Osteoblast (primary cell): ENCODE data around the gene PALM. TPM values are rescaled to one million over a fixed set of nuclear protein-coding genes. Genes with fewer than 3 reads are reported as not detected.

Source experiments
- DNase-seq: peaks from one replicate; pipeline ENCODE4 v3.0.0; 2011; ENCODE audit warnings: low spot score, mixed read lengths; ENCODE audit not compliant: insufficient read length; ENCODE audit errors: missing footprints
- H2AFZ ChIP-seq: 2 replicates; pipeline ENCODE4 v1.6.0; 2011; ENCODE audit warnings: mild to moderate bottlenecking, low read length
- H3K27ac ChIP-seq: 2 replicates; pipeline ENCODE4 v1.5.1; 2011; ENCODE audit warnings: mild to moderate bottlenecking, low read depth, low read length, moderate library complexity
- H3K27me3 ChIP-seq: 2 replicates; pipeline ENCODE4 v1.6.0; 2012; ENCODE audit warnings: mild to moderate bottlenecking, control low read depth, inconsistent platforms, low read length, moderate library complexity; ENCODE audit not compliant: insufficient read depth
- H3K36me3 ChIP-seq: 2 replicates; pipeline ENCODE4 v1.5.1; 2011; ENCODE audit warnings: mild to moderate bottlenecking, low read length, control low read depth, moderate library complexity; ENCODE audit not compliant: insufficient read depth
- H3K4me1 ChIP-seq: 2 replicates; pipeline ENCODE4 v1.5.1; 2011; ENCODE audit warnings: mild to moderate bottlenecking, low read length, control low read depth, moderate library complexity; ENCODE audit not compliant: insufficient read depth
- H3K4me2 ChIP-seq: 2 replicates; pipeline ENCODE4 v1.6.0; 2011; ENCODE audit warnings: mild to moderate bottlenecking, low read length; ENCODE audit not compliant: insufficient read depth
- H3K4me3 ChIP-seq: fragments of 200-600 bp; sonication (generic); 3 replicates; pipeline ENCODE4 v1.5.1; 2012; ENCODE audit warnings: mild to moderate bottlenecking, low read length, inconsistent platforms; ENCODE audit not compliant: insufficient read depth
- H3K79me2 ChIP-seq: 2 replicates; pipeline ENCODE4 v1.6.0; 2012; ENCODE audit warnings: mild to moderate bottlenecking, low read length, control low read depth, inconsistent platforms; ENCODE audit not compliant: insufficient read depth
- H3K9me3 ChIP-seq: 2 replicates; pipeline ENCODE4 v1.5.1; 2011; ENCODE audit warnings: low read depth, low read length, control low read depth
- H4K20me1 ChIP-seq: 2 replicates; pipeline ENCODE4 v1.6.0; 2012; ENCODE audit warnings: mild to moderate bottlenecking, low read length, control low read depth; ENCODE audit not compliant: insufficient read depth
- CTCF ChIP-seq: IDR thresholded peaks from 2 replicates; pipeline ENCODE4 v1.5.1; 2011; ENCODE audit warnings: mild to moderate bottlenecking, low read depth, low read length, moderate library complexity; ENCODE audit errors: extremely low read depth
- total RNA-seq: library from RNA; depleted of rRNA; stranded (reverse); fragments of >200 nt; gene quantifications from 2 replicates; pipeline ENCODE4 v1.2.3, GENCODE V29; 2012

PALM gene
- total RNA-seq, 1 donor: 10.5 TPM

- no peak overlapping the region for H3K27ac ChIP-seq
- no peak overlapping the region for H3K4me2 ChIP-seq
- H3K9me3 ChIP-seq: no peaks in the 10 kb centered on the region
- H3K4me1 ChIP-seq: no peaks in the 10 kb centered on the region
- TF ChIP-seq CTCF: no peak
- H3K79me2 ChIP-seq: no peaks in the 10 kb centered on the region
- H3K27me3 ChIP-seq: no peaks in the 10 kb centered on the region
- no peak overlapping the region for H3K4me3 ChIP-seq
- H3K36me3 ChIP-seq: no peaks in the 10 kb centered on the region
- no peak for DNase-seq
- no peaks in the 10 kb centered on the region for H4K20me1 ChIP-seq
- no peak overlapping the region for H2AFZ ChIP-seq
These were observed 14.5 kb downstream of the PALM start for GRCh38 chr19:723247-723646.

- Histone ChIP-seq H3K36me3 (no peaks in the 10 kb centered on the region), H2AFZ (no peak overlapping the region), H3K27me3 (no peaks in the 10 kb centered on the region), H3K27ac (no peak overlapping the region), H3K9me3 (no peaks in the 10 kb centered on the region), H3K79me2 (no peaks in the 10 kb centered on the region), H3K4me1 (no peaks in the 10 kb centered on the region), H3K4me2 (no peak overlapping the region), H3K4me3 (no peak overlapping the region), H4K20me1 (no peaks in the 10 kb centered on the region)
- no peak for TF ChIP-seq CTCF
- DNase-seq: no peak
These were observed 15.0 kb downstream of the PALM start for GRCh38 chr19:723714-724113.

- no peak overlapping the region for H2AFZ ChIP-seq
- H3K27ac ChIP-seq: no peak overlapping the region
- H4K20me1 ChIP-seq: no peaks in the 10 kb centered on the region
- H3K4me2 ChIP-seq: no peak overlapping the region
- H3K79me2 ChIP-seq: no peaks in the 10 kb centered on the region
- no peaks in the 10 kb centered on the region for H3K4me1 ChIP-seq
- no peaks in the 10 kb centered on the region for H3K27me3 ChIP-seq
- no peak for TF ChIP-seq CTCF
- no peak overlapping the region for H3K4me3 ChIP-seq
- no peaks in the 10 kb centered on the region for H3K36me3 ChIP-seq
- no peak for DNase-seq
- no peaks in the 10 kb centered on the region for H3K9me3 ChIP-seq
These were observed 16.8 kb downstream of the PALM start for GRCh38 chr19:725461-726089.

GRCh38 chr19:726993-727956 is 18.5 kb downstream of the PALM start:
- Histone ChIP-seq H3K4me1 (no peaks in the 10 kb centered on the region), H2AFZ (no peak overlapping the region), H3K4me2 (no peak overlapping the region), H3K36me3 (no peaks in the 10 kb centered on the region), H3K27me3 (no peaks in the 10 kb centered on the region), H3K27ac (no peak overlapping the region), H3K9me3 (no peaks in the 10 kb centered on the region), H4K20me1 (no peaks in the 10 kb centered on the region), H3K4me3 (no peak overlapping the region), H3K79me2 (no peaks in the 10 kb centered on the region)
- TF ChIP-seq CTCF: no peak
- DNase-seq: no peak
